Stimulated activated CD8-positive, alpha-beta memory T cell treated with anti-CD3 and anti-CD28 coated beads, Interleukin-4, amount 100 ng/mL, for 4 hours (primary cell): Measurements from ENCODE around the gene SUN3.
"Not testable (repeated sequence)": the region's sequence is repeated elsewhere in the genome, so short reads cannot be mapped to it uniquely, and the experiment has no call there.

Source experiments
- DNase-seq, 2 donors: peaks; one replicate each; pipeline ENCODE4 v3.0.0-alpha.2; 2020; ENCODE audit warnings: low read depth in 2 of 2, low spot score in 1 of 2

The SUN3 gene

GRCh38 chr7:48031111-48031510 lies 2.2 kb upstream of the SUN3 start:
- DNase-seq = no peak

- DNase-seq = no peak
Measured at GRCh38 chr7:48025624-48026023, 3.3 kb downstream of the SUN3 start.

GRCh38 chr7:48017674-48018073 lies 11.2 kb downstream of the SUN3 start:
- DNase-seq = no peak

GRCh38 chr7:48016641-48017040 lies 12.3 kb downstream of the SUN3 start:
- no peak for DNase-seq

- DNase-seq = no peak
Measured at GRCh38 chr7:48011951-48012350, 17.0 kb downstream of the SUN3 start.

GRCh38 chr7:48011323-48011722 lies 17.6 kb downstream of the SUN3 start:
- DNase-seq = no peak

- no peak for DNase-seq
Measured at GRCh38 chr7:48009954-48010353, 19.0 kb downstream of the SUN3 start.

GRCh38 chr7:48009257-48009656 lies 19.6 kb downstream of the SUN3 start:
- no peak for DNase-seq

GRCh38 chr7:48006866-48007265 lies 22.0 kb downstream of the SUN3 start:
- no peak for DNase-seq

- DNase-seq = no peak
Measured at GRCh38 chr7:48004638-48005037, 24.3 kb downstream of the SUN3 start.

- no peak for DNase-seq
Measured at GRCh38 chr7:48004032-48004431, 24.9 kb downstream of the SUN3 start.

- DNase-seq = not testable (repeated sequence)
Measured at GRCh38 chr7:48000164-48000563, 28.7 kb downstream of the SUN3 start.

GRCh38 chr7:47999413-47999812 lies 29.5 kb downstream of the SUN3 start:
- no peak for DNase-seq

- no peak for DNase-seq
Measured at GRCh38 chr7:47992446-47992845, 36.5 kb downstream of the SUN3 start.

- peak; percentile 70 to 75 for DNase-seq
Measured at GRCh38 chr7:47991741-47992311, 37.1 kb downstream of the SUN3 start.

GRCh38 chr7:47991270-47991669 lies 37.6 kb downstream of the SUN3 start:
- no peak for DNase-seq

- no peak for DNase-seq
Measured at GRCh38 chr7:47990592-47990991, 38.3 kb downstream of the SUN3 start.

GRCh38 chr7:47989607-47990400 lies 39.1 kb downstream of the SUN3 start:
- not testable (repeated sequence) for DNase-seq

GRCh38 chr7:47988496-47989386 lies 40.2 kb downstream of the SUN3 start:
- DNase-seq = no peak

- no peak for DNase-seq
Measured at GRCh38 chr7:47982610-47983009, 46.3 kb downstream of the SUN3 start.

GRCh38 chr7:47980648-47981047 lies 48.3 kb downstream of the SUN3 start:
- not testable (repeated sequence) for DNase-seq

GRCh38 chr7:47979832-47980181 lies 49.1 kb downstream of the SUN3 start:
- no peak for DNase-seq
